GM19463 (cell line): ENCODE results near the gene CCDC137.
A peak's percentile ranks its signal among the peaks of the same experiment; 100 is the strongest.

Experiments
- ATAC-seq: cut with Tn5 transposase; IDR thresholded peaks from one replicate; pipeline ENCODE4 v1.9.1; 2021; ENCODE audit warnings: mild to moderate bottlenecking, moderate library complexity; ENCODE audit not compliant: unreplicated experiment

Gene CCDC137

DNA sequence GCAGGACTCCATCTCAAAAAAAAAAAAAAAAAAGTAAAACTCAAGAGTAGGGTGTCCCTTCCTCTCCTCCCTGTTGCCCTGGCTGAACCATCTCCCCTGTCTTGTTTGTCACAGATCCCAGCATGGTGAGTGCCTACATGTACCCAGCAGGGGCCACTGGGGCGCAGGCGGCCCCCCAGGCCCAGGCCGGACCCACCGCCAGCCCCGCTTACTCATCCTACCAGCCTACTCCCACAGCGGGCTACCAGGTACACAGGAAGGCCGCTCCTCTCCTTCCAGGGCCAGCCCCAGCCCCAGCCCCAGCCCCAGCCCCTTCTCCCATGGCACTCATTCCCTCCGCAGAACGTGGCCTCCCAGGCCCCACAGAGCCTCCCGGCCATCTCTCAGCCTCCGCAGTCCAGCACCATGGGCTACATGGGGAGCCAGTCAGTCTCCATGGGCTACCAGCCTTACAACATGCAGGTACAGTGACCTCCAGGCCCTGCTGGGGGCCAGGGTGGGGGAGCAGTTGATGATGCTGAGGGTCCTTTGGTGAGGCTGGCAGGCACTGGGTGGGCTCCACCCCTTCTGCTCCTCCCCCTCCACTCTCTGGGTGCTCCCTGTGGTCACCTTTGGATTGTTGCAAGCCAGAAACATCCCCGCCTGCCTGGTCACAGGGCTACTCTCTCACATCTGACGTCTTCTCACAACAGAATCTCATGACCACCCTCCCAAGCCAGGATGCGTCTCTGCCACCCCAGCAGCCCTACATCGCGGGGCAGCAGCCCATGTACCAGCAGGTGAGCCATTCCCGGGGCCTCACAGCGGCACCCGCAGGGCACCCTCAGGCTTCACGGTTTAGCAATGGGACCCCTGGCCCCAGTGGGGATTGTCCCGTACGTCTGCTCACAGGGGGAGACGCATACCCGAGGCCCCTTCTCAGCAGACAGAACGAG is 34.1 kb downstream of the CCDC137 start:
- ATAC-seq = no peak

DNA sequence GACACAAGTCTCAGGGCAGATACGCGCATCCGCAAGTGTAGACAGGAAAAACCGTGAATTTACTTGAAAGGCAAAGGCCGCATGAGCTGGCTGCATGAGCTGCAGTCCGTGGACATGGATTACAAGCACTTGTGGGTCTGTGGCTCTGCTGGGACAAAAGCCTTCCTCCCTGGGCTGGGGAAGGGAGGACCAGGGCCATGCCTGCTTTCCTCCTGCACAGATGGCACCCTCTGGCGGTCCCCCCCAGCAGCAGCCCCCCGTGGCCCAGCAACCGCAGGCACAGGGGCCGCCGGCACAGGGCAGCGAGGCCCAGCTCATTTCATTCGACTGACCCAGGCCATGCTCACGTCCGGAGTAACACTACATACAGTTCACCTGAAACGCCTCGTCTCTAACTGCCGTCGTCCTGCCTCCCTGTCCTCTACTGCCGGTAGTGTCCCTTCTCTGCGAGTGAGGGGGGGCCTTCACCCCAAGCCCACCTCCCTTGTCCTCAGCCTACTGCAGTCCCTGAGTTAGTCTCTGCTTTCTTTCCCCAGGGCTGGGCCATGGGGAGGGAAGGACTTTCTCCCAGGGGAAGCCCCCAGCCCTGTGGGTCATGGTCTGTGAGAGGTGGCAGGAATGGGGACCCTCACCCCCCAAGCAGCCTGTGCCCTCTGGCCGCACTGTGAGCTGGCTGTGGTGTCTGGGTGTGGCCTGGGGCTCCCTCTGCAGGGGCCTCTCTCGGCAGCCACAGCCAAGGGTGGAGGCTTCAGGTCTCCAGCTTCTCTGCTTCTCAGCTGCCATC is 34.9 kb downstream of the CCDC137 start:
- ATAC-seq = no peak

GRCh38 chr17:81702934-81703746 is 36.6 kb downstream of the CCDC137 start, which contains the start of gene MRPL12:
Gene MRPL12, plus strand, starts transcription at chr17:81703367. Its CDS starts 135 bp downstream, at chr17:81703502.
- peak; percentile 88 for ATAC-seq

GRCh38 chr17:81703747-81704654 is 37.5 kb downstream of the CCDC137 start:
- no peak for ATAC-seq

DNA sequence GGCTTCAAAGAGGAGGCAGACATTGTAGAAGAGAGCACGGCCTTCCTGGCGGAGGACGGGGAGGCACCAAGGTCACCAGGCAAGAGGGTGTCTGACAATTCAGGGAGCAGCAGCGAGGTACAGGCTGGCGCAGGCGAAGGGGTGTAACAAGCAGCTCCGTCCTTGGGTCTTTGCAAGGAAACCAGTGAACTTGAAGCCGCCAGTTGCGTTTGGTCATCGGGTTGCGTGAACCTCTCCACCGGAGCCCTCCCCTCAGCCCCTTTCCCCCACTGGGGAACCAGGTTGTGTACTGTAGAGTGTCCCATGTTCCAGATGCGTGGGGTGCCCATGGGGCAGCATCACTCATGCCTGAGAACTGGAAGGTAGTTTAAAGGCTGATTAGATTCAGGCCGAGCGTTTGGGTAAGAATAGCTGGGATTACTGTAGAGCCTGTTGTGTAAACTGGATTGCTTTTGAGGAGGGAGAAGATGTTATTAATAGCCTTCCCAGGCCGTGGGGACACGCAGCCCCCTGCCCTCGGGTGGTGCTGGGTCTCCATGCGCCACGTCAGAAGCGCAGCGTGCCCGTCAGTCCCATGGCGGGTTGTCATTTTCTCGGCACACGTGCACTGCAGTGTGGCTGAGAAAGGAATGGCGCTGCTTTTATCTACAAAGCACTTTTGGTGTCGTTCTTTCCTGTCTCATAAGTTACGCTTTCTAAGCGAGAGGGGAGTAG is 39.1 kb downstream of the CCDC137 start:
- ATAC-seq = no peak

DNA sequence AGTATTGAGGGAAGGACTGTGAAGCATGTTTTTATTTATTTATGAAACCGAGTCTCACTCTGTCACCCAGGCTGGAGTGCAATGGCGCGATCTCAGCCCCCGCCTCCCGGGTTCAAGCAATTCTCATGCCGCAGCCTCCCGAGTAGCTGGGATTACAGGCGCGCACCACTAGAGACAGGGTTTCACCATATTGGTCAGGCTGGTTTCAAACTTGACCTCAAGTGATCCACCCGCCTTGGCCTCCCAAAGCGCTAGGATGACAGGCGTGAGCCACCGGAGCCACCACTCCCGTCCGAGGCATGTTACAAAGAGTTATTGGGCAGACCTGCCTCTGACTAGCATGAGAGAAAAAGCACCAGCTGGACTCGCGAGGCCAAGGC is 39.7 kb downstream of the CCDC137 start:
- ATAC-seq = no peak

DNA sequence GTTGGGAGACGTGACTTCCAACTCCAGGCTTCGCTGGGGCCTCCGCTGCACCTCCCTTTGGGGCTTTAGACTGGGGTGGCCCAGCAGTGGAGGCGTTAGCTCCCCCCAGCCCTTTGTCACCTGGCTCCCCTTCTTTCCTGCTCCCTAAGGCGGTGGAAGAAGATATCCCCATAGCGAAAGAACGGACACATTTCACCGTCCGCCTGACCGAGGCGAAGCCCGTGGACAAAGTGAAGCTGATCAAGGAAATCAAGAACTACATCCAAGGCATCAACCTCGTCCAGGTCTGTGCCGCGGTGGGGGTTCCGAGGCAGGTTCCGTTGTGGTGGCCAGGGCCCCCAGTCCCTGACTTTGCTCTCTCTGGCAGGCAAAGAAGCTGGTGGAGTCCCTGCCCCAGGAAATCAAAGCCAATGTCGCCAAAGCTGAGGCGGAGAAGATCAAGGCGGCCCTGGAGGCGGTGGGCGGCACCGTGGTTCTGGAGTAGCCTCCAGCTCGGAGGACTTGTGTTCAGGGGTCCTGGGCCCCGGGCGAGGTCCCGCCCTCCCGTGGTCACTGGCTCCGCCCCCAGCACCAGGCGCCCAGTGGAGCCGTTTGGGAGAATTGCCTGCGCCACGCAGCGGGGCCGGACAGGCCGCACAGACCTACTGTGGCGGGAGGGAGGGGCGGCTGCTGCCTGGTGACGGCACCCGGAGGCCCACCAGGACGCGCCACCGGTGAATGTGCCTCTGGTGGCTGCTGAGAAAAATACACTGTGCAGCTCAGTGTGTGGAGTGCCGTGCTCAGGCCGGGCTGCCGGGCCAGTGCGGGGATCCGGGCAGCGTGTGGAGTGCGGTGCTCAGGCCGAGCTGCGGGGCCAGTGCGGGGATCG is 40.5 kb downstream of the CCDC137 start:
- ATAC-seq = no peak

- no peak for ATAC-seq
Measured at GRCh38 chr17:81707725-81708646, 41.4 kb downstream of the CCDC137 start.

DNA sequence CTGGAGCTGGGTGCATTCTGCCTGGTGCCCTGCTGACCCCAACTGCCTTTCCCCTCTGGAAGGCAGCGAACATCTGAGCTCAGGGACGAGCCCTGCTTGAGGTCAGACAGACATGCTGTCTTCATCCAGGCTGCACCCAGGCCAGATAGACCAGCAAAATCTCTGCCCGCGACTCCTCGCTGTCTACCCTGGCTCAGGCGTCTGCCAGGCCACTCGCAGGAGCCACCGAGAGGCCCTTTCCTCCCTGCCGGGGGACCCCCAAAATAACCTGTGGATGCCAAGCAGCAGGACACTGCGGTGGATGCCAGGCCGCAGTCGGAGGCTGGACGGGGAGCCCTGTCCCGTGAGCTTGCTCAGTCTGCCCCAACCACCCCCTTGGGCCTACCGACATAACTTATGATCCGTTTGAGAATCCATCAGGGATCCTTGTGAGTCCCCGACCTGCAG is 42.2 kb downstream of the CCDC137 start:
- ATAC-seq = no peak

DNA sequence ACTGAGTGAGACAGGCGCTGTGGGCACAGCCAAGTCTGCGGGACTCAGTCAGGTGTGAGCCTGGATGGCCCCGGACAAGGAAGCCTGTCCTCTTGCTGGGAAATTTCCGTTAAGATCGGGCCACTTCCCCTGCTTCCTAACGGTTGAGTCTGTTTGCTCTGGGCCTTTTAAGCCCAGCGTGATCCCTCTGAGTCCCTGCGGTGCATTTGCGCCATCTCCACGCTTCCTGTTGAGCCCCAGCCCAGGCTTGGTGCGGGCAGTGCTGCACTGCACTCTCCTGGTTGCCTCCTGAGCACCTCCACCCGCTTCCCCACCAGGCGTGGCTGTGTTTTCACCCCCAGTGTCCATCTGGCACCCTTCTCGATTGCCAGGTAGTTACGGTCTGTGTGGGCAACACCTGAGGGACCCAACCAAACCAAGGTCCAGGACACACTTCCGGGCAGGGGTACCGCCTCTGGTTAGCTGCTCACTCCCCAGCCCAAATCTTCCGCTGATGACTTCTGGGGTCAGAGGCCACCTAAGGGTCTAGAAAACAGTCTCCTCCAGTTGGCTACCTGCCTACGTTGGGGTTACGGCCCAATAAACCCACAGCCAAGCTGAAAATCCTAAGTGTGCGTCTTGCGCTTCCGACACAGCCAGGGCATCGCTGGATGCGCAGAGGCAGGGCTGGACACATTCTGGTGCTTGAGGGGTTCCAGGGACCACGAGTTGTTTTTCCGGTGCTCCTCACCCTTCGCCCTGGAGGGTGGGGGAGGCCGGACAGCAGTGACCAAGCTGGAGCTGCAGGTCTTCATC is 44.2 kb downstream of the CCDC137 start:
- no peak for ATAC-seq

GRCh38 chr17:81711814-81712467 is 45.4 kb downstream of the CCDC137 start, which contains the start of gene SLC25A10:
Gene SLC25A10, plus strand, starts transcription at chr17:81712284. Its CDS starts 143 bp downstream, at chr17:81712427.
- peak; percentile 72 for ATAC-seq

- ATAC-seq = peak; percentile 7
Measured at GRCh38 chr17:81712468-81713003, 46.0 kb downstream of the CCDC137 start.

- ATAC-seq = no peak
Measured at GRCh38 chr17:81713004-81713555, 46.5 kb downstream of the CCDC137 start.

DNA sequence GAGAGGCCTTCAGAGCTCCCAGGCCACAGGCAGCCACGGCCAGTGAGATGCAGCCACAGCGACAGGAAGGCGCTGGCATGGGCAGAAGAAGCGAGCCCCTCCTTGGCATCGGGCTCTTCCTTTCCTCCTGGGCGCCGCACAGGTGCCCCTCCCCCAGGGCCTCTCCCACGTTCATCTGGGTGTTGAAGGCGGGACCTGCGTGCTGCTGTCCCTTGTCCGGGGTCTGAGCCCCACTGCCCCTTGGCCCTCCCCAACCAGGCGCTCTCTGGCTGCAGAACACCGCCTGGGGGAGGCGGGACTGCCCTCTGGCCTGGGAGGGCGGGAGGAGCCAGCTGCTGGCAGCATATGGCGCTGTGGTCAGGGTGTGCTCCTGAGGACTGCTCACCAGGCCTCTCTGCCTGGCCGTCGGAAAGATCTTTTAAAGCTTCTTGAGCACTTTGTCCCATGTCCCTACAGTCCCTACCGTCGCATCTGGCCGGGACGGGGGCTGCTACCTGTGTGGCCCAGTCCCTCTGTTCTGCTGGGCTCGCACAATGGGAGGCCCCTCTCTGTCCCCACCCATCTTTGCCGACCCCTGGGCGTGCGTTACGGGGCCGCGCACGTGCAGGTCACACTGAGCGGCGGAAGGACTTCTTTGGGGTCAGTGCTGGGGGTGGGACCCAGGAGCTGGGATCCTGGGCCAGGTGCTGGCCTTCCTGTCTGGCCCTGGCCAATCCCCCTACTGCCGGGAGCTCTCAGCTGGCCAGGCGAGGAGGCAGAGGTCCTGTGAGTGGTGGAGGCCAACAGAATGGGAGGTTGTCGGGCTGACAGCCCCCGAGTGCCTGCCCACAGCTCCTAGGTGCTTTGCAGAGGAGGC is 47.2 kb downstream of the CCDC137 start:
- ATAC-seq = no peak
